ENCODE results near the gene STYXL1.
A peak's percentile ranks its signal among the peaks of the same experiment; 100 is the strongest.
"Not testable (repeated sequence)": the region's sequence is repeated elsewhere in the genome, so short reads cannot be mapped to it uniquely, and the experiment has no call there.

Gene STYXL1

GRCh38 chr7:76011442-76011861 lies 36.3 kb downstream of the STYXL1 start:
- H3K9me3 ChIP-seq (ENCODE audit: insufficient read depth, low read length, severe bottlenecking) = no peaks in the 10 kb centered on the region
- no peak overlapping the region for H3K4me3 ChIP-seq (ENCODE audit: low read depth in 1 of 2, low read length in 2 of 2)
- H3K79me2 ChIP-seq (ENCODE audit: insufficient read depth, low read length) = no peaks in the 10 kb centered on the region
- ATAC-seq (ENCODE audit: insufficient read depth, low read depth) (no peak), DNase-seq (no peak)
- no peak overlapping the region for H3K4me2 ChIP-seq (ENCODE audit: insufficient read depth, low read length)
- no peaks in the 10 kb centered on the region for H3K27me3 ChIP-seq (ENCODE audit: insufficient read depth, low read length, poor library complexity)
- no peak overlapping the region for H2AFZ ChIP-seq (ENCODE audit: low read depth, low read length)
- H3K27ac ChIP-seq (ENCODE audit: low read length) = no peak overlapping the region
- H3K36me3 ChIP-seq (ENCODE audit: insufficient read depth, low read length) = peaks cover 11% of the 10 kb centered on the region
- no peak overlapping the region for H3K9ac ChIP-seq (ENCODE audit: low read depth, low read length)
- peaks cover 49% of the 10 kb centered on the region for H4K20me1 ChIP-seq (ENCODE audit: insufficient read depth, low read length)
- no peak for TF ChIP-seq CTCF (IDR thresholded peaks at IDR 0.05; ENCODE audit: borderline replicate concordance, extremely low read depth, low read length, poor library complexity, severe bottlenecking)
- no peak for TF ChIP-seq EZH2 (IDR thresholded peaks at IDR 0.05; ENCODE audit: borderline replicate concordance, low read depth, low read length, severe bottlenecking)
- peaks cover 24% of the 10 kb centered on the region for H3K4me1 ChIP-seq (ENCODE audit: insufficient read depth, low read length)

DNA sequence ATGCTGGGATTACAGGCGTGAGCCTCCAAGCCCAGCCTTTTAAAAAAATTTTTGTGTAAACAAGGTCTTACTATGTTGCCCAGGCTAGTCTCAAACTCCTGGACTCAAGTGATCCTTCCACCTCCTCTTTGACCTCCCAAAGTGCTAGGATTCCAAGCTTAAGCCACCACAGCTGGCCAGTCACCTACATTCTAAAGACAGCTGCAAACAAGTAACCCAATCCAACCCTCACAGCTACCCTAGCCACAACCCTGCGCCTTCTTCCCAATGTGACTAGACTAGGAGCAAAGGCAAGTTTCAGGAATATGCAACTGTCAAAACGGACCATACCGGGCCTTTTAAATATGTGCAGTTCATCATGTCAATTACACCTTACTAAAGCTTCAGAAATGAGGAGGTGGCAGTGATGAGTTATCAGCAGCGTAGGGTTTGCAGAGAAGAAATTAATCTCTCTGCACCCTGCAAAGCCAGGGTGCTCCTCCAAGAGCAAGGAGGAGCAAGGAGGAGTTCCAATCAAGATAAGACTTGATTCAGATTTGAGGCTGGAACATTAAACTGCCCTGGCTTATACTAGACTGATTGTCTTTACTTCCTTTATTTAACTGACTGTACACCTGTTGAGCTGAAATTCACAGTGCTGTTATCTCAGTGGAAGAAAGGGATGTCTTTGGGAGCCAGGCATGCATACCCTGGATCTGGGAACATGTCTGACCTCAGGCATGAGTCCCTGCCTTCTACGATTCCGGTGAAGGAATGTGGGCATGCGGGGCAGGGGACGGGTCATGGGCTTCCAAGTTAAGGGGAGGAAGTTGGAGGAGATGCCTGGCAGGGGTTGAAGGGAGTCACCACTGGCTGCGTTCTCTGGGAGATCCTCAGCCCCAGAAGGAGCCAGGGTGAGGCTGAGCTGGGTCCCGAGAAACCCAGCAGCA lies 37.9 kb downstream of the STYXL1 start:
- DNase-seq (no peak), ATAC-seq (ENCODE audit: insufficient read depth, low read depth) (no peak)
- Histone ChIP-seq H3K79me2 (ENCODE audit: insufficient read depth, low read length) (no peaks in the 10 kb centered on the region), H3K4me2 (ENCODE audit: insufficient read depth, low read length) (peak overlapping the region; percentile 23; the same call in 1 of the 2 replicates), H3K4me1 (ENCODE audit: insufficient read depth, low read length) (peaks cover 24% of the 10 kb centered on the region), H2AFZ (ENCODE audit: low read depth, low read length) (no peak overlapping the region), H3K27me3 (ENCODE audit: insufficient read depth, low read length, poor library complexity) (no peaks in the 10 kb centered on the region), H4K20me1 (ENCODE audit: insufficient read depth, low read length) (peaks cover 56% of the 10 kb centered on the region), H3K27ac (ENCODE audit: low read length) (no peak overlapping the region), H3K4me3 (ENCODE audit: low read depth in 1 of 2, low read length in 2 of 2) (no peak overlapping the region), H3K9me3 (ENCODE audit: insufficient read depth, low read length, severe bottlenecking) (no peaks in the 10 kb centered on the region), H3K36me3 (ENCODE audit: insufficient read depth, low read length) (peaks cover 13% of the 10 kb centered on the region), H3K9ac (ENCODE audit: low read depth, low read length) (no peak overlapping the region)
- TF ChIP-seq EZH2 (IDR thresholded peaks at IDR 0.05; ENCODE audit: borderline replicate concordance, low read depth, low read length, severe bottlenecking) (no peak), CTCF (IDR thresholded peaks at IDR 0.05; ENCODE audit: borderline replicate concordance, extremely low read depth, low read length, poor library complexity, severe bottlenecking) (no peak)

- TF ChIP-seq CTCF (IDR thresholded peaks at IDR 0.05; ENCODE audit: borderline replicate concordance, extremely low read depth, low read length, poor library complexity, severe bottlenecking) = no peak
- TF ChIP-seq EZH2 (IDR thresholded peaks at IDR 0.05; ENCODE audit: borderline replicate concordance, low read depth, low read length, severe bottlenecking) = no peak
- no peak for ATAC-seq (ENCODE audit: insufficient read depth, low read depth)
- no peak overlapping the region for H3K9ac ChIP-seq (ENCODE audit: low read depth, low read length)
- H3K27me3 ChIP-seq (ENCODE audit: insufficient read depth, low read length, poor library complexity) = no peaks in the 10 kb centered on the region
- no peak overlapping the region for H3K4me2 ChIP-seq (ENCODE audit: insufficient read depth, low read length)
- no peak overlapping the region for H2AFZ ChIP-seq (ENCODE audit: low read depth, low read length)
- no peaks in the 10 kb centered on the region for H3K9me3 ChIP-seq (ENCODE audit: insufficient read depth, low read length, severe bottlenecking)
- no peaks in the 10 kb centered on the region for H3K79me2 ChIP-seq (ENCODE audit: insufficient read depth, low read length)
- peaks cover 19% of the 10 kb centered on the region for H3K36me3 ChIP-seq (ENCODE audit: insufficient read depth, low read length)
- peaks cover 58% of the 10 kb centered on the region for H4K20me1 ChIP-seq (ENCODE audit: insufficient read depth, low read length)
- no peak overlapping the region for H3K4me3 ChIP-seq (ENCODE audit: low read depth in 1 of 2, low read length in 2 of 2)
- H3K4me1 ChIP-seq (ENCODE audit: insufficient read depth, low read length) = peaks cover 24% of the 10 kb centered on the region
- no peak overlapping the region for H3K27ac ChIP-seq (ENCODE audit: low read length)
- DNase-seq = no peak
Measured at GRCh38 chr7:76008156-76008687, 39.6 kb downstream of the STYXL1 start.

DNA sequence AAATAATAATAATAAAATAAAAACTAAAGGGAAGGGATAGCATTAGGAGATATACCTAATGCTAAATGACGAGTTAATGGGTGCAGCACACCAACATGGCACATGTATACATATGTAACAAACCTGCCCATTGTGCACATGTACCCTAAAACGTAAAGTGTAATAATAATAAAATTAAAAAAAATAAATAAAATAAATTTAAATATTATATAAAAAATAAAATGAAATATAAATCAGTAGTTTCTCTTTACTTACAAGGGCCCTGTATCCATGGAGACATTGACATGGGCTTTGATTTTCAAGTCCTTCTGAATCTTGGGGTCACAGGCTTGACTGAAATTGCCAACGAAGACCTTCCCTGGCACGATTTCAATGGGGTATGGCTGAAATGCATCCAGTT lies 42.8 kb downstream of the STYXL1 start:
- H3K36me3 ChIP-seq (ENCODE audit: insufficient read depth, low read length) = peaks cover 30% of the 10 kb centered on the region
- not testable (repeated sequence) for H2AFZ ChIP-seq (ENCODE audit: low read depth, low read length); H3K9ac ChIP-seq (ENCODE audit: low read depth, low read length); H3K9me3 ChIP-seq (ENCODE audit: insufficient read depth, low read length, severe bottlenecking); H3K27ac ChIP-seq (ENCODE audit: low read length); H3K27me3 ChIP-seq (ENCODE audit: insufficient read depth, low read length, poor library complexity); H3K4me3 ChIP-seq (ENCODE audit: low read depth in 1 of 2, low read length in 2 of 2); H3K79me2 ChIP-seq (ENCODE audit: insufficient read depth, low read length); DNase-seq; H3K4me2 ChIP-seq (ENCODE audit: insufficient read depth, low read length); ATAC-seq (ENCODE audit: insufficient read depth, low read depth)
- H4K20me1 ChIP-seq (ENCODE audit: insufficient read depth, low read length) = peaks cover 47% of the 10 kb centered on the region
- H3K4me1 ChIP-seq (ENCODE audit: insufficient read depth, low read length) = peaks cover 14% of the 10 kb centered on the region
